ENCODE results near the gene DAPK2. TPM values are rescaled to one million over a fixed set of nuclear protein-coding genes. Genes with fewer than 3 reads are reported as not detected.

Gene DAPK2
- total and polyA plus RNA-seq, 3 donors from 2014 or later, result 3.6 to 7.7 (median 5.9) TPM

DNA sequence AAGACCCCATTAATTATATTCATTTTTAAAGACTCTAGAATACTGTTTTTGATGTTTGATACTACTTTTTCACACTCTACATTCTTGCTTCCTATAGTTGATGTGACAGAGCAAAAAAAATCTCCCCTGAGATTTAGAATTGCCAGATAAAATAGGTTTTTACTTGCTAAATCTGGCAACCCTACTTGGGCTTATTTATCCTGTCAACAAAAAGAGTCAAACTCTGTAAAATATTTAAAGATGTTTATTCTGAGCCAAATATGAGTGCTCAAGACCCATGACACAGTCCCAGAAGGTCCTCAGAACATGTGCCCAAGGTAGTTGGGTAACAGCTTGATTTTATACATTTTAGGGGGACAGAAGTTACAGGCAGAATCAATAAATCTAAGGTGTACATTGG lies 72.3 kb downstream of the DAPK2 start:
- intact Hi-C loops (cut with DNase I; ENCODE audit: low total_unique reads), result no loop called here
- Histone ChIP-seq H3K9me3 (no peaks in the 10 kb centered on the region), H3K27me3 (no peaks in the 10 kb centered on the region), H3K4me3 (no peak overlapping the region), H3K27ac (no peak overlapping the region), H3K36me3 (ENCODE audit: low read depth, missing control alignments) (no peaks in the 10 kb centered on the region), H3K4me1 (no peaks in the 10 kb centered on the region)
- no peak for DNase-seq
- TF ChIP-seq, protein P1, sequence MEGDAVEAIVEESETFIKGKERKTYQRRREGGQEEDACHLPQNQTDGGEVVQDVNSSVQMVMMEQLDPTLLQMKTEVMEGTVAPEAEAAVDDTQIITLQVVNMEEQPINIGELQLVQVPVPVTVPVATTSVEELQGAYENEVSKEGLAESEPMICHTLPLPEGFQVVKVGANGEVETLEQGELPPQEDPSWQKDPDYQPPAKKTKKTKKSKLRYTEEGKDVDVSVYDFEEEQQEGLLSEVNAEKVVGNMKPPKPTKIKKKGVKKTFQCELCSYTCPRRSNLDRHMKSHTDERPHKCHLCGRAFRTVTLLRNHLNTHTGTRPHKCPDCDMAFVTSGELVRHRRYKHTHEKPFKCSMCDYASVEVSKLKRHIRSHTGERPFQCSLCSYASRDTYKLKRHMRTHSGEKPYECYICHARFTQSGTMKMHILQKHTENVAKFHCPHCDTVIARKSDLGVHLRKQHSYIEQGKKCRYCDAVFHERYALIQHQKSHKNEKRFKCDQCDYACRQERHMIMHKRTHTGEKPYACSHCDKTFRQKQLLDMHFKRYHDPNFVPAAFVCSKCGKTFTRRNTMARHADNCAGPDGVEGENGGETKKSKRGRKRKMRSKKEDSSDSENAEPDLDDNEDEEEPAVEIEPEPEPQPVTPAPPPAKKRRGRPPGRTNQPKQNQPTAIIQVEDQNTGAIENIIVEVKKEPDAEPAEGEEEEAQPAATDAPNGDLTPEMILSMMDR (IDR thresholded peaks at IDR 0.05), result no peak
- TF ChIP-seq POLR2A (IDR thresholded peaks at IDR 0.05), result no peak

GRCh38 chr15:63973212-63974009 lies 72.9 kb downstream of the DAPK2 start:
- intact Hi-C loops (cut with DNase I; ENCODE audit: low total_unique reads), result no loop called here
- Histone ChIP-seq H3K4me3 (no peak overlapping the region), H3K9me3 (no peaks in the 10 kb centered on the region), H3K36me3 (ENCODE audit: low read depth, missing control alignments) (no peaks in the 10 kb centered on the region), H3K27ac (no peak overlapping the region), H3K4me1 (no peaks in the 10 kb centered on the region), H3K27me3 (no peaks in the 10 kb centered on the region)
- DNase-seq, result no peak
- no peak for TF ChIP-seq POLR2A (IDR thresholded peaks at IDR 0.05)
- TF ChIP-seq, protein P1 (IDR thresholded peaks at IDR 0.05), result no peak
- 49 to 89% methylated on average over 1 to 2 of the region's 2 CpGs for WGBS, 2 donors

- Histone ChIP-seq H3K9me3 (no peaks in the 10 kb centered on the region), H3K27ac (no peak overlapping the region), H3K4me3 (no peak overlapping the region), H3K36me3 (ENCODE audit: low read depth, missing control alignments) (no peaks in the 10 kb centered on the region), H3K4me1 (no peaks in the 10 kb centered on the region), H3K27me3 (no peaks in the 10 kb centered on the region)
- TF ChIP-seq POLR2A (IDR thresholded peaks at IDR 0.05), result no peak
- TF ChIP-seq, protein P1 (IDR thresholded peaks at IDR 0.05), result no peak
- intact Hi-C loops (cut with DNase I; ENCODE audit: low total_unique reads), result no loop called here
- 85% methylated on average over 1 of the region's 1 CpG; no CpG with 5 or more reads in 1 of the 2 donors for WGBS, 2 donors
- no peak for DNase-seq
Observed at GRCh38 chr15:63972801-63973200, 73.5 kb downstream of the DAPK2 start.

- H3K4me1 ChIP-seq, result no peaks in the 10 kb centered on the region
- TF ChIP-seq, protein P1 (IDR thresholded peaks at IDR 0.05), result no peak
- no peak for TF ChIP-seq POLR2A (IDR thresholded peaks at IDR 0.05)
- intact Hi-C loops (cut with DNase I; ENCODE audit: low total_unique reads), result no loop called here
- no peaks in the 10 kb centered on the region for H3K27me3 ChIP-seq
- WGBS, 2 donors, result 81 to 92% methylated on average over 1 of the region's 1 CpG
- H3K9me3 ChIP-seq, result no peaks in the 10 kb centered on the region
- no peak overlapping the region for H3K27ac ChIP-seq
- DNase-seq, result no peak
- no peak overlapping the region for H3K4me3 ChIP-seq
- H3K36me3 ChIP-seq (ENCODE audit: low read depth, missing control alignments), result no peaks in the 10 kb centered on the region
Observed at GRCh38 chr15:63971904-63972303, 74.4 kb downstream of the DAPK2 start.

GRCh38 chr15:63971427-63971805 lies 74.9 kb downstream of the DAPK2 start:
- Histone ChIP-seq H3K9me3 (no peaks in the 10 kb centered on the region), H3K27me3 (no peaks in the 10 kb centered on the region), H3K36me3 (ENCODE audit: low read depth, missing control alignments) (no peaks in the 10 kb centered on the region), H3K4me3 (no peak overlapping the region), H3K4me1 (no peaks in the 10 kb centered on the region), H3K27ac (no peak overlapping the region)
- TF ChIP-seq, protein P1 (IDR thresholded peaks at IDR 0.05), result no peak
- no peak for TF ChIP-seq POLR2A (IDR thresholded peaks at IDR 0.05)
- intact Hi-C loops (cut with DNase I; ENCODE audit: low total_unique reads), result no loop called here
- no peak for DNase-seq
- 73 to 78% methylated on average over 2 of the region's 2 CpGs for WGBS, 2 donors
